Peyer's patch (tissue), 4 donors: ENCODE results near the gene NPS.

ENCODE experiments used
- CTCF ChIP-seq, 6 experiments: fragments of 450-650 bp in 4 of 6; fragments of 200-600 bp in 2 of 6; sonication (generic) in 1 of 6; IDR thresholded peaks; one replicate each; pipeline ENCODE4 v1.5.1; 2017 to 2019; ENCODE audit warnings: antibody characterized with exemption in 6 of 6, mild to moderate bottlenecking in 3 of 6, moderate library complexity in 1 of 6
- POLR2A ChIP-seq, 2 donors: fragments of 450-650 bp; IDR thresholded peaks; one replicate each; pipeline ENCODE4 v1.5.1; 2017; ENCODE audit warnings: antibody characterized with exemption in 2 of 2, mild to moderate bottlenecking in 2 of 2, moderate library complexity in 2 of 2

- TF ChIP-seq CTCF (IDR thresholded peaks at IDR 0.05) = no peak
- no peak for TF ChIP-seq POLR2A (IDR thresholded peaks at IDR 0.05)
Observed at GRCh38 chr10:127532659-127533058, 16.4 kb upstream of the NPS start.
